AG04450 (cell line): ENCODE data around the gene APBA2. TPM values are rescaled to one million over a fixed set of nuclear protein-coding genes. Genes with fewer than 3 reads are reported as not detected.

Experiments
- CTCF ChIA-PET: fragments of 300-600, 350-600 bp; formaldehyde crosslinking; extraction: SDS; loops from one replicate; lab custom pipeline; 2022; ENCODE audit warnings: antibody characterized with exemption, inconsistent platforms; lab: Charles Lee
- POLR2A ChIA-PET: fragments of 350-600 bp; formaldehyde crosslinking; extraction: SDS; loops from one replicate; lab custom pipeline; 2021; ENCODE audit warnings: antibody characterized with exemption, inconsistent platforms; lab: Yijun Ruan, JAX
- DNase-seq: peaks from one replicate; pipeline ENCODE4 v3.0.0-alpha.2; 2011; ENCODE audit warnings: low read depth, low spot score
- H3K27ac ChIP-seq: one replicate; pipeline ENCODE4 v1.5.1; 2012; ENCODE audit warnings: low read depth, low read length, control low read depth
- H3K27me3 ChIP-seq: one replicate; pipeline ENCODE4 v1.6.0; 2012; ENCODE audit warnings: low read length; ENCODE audit not compliant: control insufficient read depth, insufficient read depth
- H3K4me3 ChIP-seq: 2 replicates; pipeline ENCODE4 v1.5.1; 2011; ENCODE audit warnings: mild to moderate bottlenecking, low read depth, low read length, control low read depth
- H3K9me3 ChIP-seq: 2 replicates; pipeline ENCODE4 v1.5.1; 2012; ENCODE audit warnings: low read length; ENCODE audit not compliant: control insufficient read depth, insufficient read depth
- polyA plus RNA-seq: library from polyadenylated mRNA; depleted of rRNA; stranded (reverse); fragments of >200 nt; gene quantifications from 2 replicates; pipeline ENCODE4 v1.2.3, GENCODE V29; 2011
- TF ChIP-seq, protein P1 (sequence below): IDR thresholded peaks from 2 replicates; pipeline ENCODE4 v1.5.1; 2011; ENCODE audit warnings: low read depth, low read length, control low read depth, inconsistent platforms

Gene APBA2
- polyA plus RNA-seq, 1 experiment = 18.9 TPM

DNA sequence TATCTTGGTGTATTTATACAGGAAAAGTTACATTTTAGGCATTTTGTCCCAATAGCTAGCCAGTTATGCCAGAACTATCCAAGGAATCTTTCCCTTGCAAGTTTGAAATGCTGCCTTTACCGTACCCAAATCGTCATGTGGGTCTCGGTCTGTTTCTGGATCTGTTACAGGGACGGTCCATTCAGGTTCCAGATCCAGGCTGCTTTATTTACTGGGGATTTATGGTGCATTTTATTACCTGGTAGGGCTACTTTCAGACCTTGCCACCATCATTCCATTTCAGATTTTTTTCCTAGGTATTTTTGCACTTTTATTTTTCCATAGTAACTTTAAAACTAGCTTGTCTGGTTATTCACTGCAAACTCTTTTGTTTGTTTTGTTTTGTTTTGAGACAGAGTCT lies 197.4 kb downstream of the APBA2 start:
- H3K27me3 ChIP-seq = no peaks in the 10 kb centered on the region
- TF ChIP-seq, protein P1, sequence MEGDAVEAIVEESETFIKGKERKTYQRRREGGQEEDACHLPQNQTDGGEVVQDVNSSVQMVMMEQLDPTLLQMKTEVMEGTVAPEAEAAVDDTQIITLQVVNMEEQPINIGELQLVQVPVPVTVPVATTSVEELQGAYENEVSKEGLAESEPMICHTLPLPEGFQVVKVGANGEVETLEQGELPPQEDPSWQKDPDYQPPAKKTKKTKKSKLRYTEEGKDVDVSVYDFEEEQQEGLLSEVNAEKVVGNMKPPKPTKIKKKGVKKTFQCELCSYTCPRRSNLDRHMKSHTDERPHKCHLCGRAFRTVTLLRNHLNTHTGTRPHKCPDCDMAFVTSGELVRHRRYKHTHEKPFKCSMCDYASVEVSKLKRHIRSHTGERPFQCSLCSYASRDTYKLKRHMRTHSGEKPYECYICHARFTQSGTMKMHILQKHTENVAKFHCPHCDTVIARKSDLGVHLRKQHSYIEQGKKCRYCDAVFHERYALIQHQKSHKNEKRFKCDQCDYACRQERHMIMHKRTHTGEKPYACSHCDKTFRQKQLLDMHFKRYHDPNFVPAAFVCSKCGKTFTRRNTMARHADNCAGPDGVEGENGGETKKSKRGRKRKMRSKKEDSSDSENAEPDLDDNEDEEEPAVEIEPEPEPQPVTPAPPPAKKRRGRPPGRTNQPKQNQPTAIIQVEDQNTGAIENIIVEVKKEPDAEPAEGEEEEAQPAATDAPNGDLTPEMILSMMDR = no peak
- POLR2A ChIA-PET = no interaction called here
- DNase-seq = no peak
- no peak overlapping the region for H3K27ac ChIP-seq
- CTCF ChIA-PET = interaction anchor here (2.0 kb wide), 1 partner anchor 19 kb away, joined by 12 read pairs; no protein-coding TSS in a partner anchor
- no peaks in the 10 kb centered on the region for H3K9me3 ChIP-seq
- no peak overlapping the region for H3K4me3 ChIP-seq

DNA sequence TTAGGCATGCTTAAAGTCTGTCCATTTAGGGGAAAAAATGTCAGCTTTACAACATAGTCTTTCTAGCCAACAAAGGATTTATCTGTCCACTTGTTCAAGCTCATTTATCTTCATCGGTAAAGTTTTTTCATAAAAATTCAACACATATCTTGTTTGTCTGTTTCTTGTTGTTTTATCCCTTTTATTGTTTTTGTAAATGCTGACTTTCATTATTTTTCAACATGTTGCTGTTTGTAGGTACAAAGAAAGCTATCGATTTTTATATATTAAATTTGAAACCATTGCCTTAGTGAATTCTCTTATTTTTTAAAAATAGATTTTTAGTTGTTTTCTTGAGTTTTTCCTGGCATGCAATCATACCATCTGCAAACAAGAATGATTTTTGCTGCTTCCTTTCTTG lies 198.1 kb downstream of the APBA2 start:
- H3K27me3 ChIP-seq = no peaks in the 10 kb centered on the region
- no peak overlapping the region for H3K4me3 ChIP-seq
- POLR2A ChIA-PET = no interaction called here
- CTCF ChIA-PET = interaction anchor here (0.6 to 2.0 kb wide), 3 partner anchors 16 to 413 kb away, joined by 3 to 12 read pairs (median 3); no protein-coding TSS in a partner anchor
- no peaks in the 10 kb centered on the region for H3K9me3 ChIP-seq
- H3K27ac ChIP-seq = no peak overlapping the region
- no peak for DNase-seq
- TF ChIP-seq, protein P1 = no peak

DNA sequence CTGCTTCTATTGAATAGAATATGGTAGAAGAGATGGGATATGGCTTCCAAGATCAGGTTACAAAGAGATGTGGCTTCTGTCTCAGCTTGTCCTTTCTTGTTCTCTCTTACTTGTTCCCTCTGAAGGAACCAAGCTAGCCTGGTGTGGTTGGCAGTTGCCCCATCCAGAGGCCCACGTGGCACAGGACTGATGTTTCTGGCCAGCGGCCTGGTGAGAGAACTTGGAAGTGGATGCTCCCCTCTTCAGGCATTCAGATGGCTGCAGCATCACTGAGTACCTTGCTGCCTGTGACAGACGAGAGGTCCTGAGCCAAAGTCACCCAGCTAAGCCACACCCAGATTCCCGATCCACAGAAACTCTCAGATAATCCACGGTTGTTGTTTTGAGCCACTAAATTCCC lies 200.2 kb downstream of the APBA2 start:
- no peaks in the 10 kb centered on the region for H3K27me3 ChIP-seq
- DNase-seq = no peak
- H3K4me3 ChIP-seq = no peak overlapping the region
- no peaks in the 10 kb centered on the region; the same call in 1 of the 2 replicates for H3K9me3 ChIP-seq
- no peak overlapping the region for H3K27ac ChIP-seq
- ChIA-PET POLR2A (no interaction called here), CTCF (interaction anchor here (0.7 to 2.0 kb wide), 2 partner anchors 16 to 17 kb away, joined by 3 to 7 read pairs; no protein-coding TSS in a partner anchor)
- TF ChIP-seq, protein P1 = no peak

DNA sequence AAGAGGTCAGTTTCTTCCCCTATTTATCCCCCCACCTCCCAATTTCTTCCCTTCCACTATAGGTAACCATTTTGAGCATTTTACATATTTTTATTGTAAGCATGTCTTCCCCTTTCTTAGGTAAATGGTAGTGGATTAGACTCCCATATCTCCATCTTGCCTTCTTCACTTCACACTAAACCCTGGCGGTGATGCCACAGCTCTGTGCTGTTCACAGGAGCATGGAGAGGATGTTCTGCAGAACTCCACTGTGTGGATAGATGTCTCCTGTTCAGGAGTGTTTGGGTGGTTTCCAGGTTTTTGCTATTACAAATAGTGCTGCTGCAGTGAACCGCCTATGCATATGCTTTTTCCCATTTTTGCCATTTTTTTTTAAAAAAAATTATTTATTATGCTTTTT lies 201.1 kb downstream of the APBA2 start:
- POLR2A ChIA-PET = no interaction called here
- Histone ChIP-seq H3K4me3 (no peak overlapping the region), H3K27me3 (no peaks in the 10 kb centered on the region), H3K27ac (no peak overlapping the region), H3K9me3 (no peaks in the 10 kb centered on the region; the same call in 1 of the 2 replicates)
- no peak for DNase-seq
- TF ChIP-seq, protein P1 = no peak
- CTCF ChIA-PET = interaction anchor here (2.0 to 8.3 kb wide), 2 partner anchors 15 to 16 kb away, joined by 7 to 62 read pairs; no protein-coding TSS in a partner anchor

DNA sequence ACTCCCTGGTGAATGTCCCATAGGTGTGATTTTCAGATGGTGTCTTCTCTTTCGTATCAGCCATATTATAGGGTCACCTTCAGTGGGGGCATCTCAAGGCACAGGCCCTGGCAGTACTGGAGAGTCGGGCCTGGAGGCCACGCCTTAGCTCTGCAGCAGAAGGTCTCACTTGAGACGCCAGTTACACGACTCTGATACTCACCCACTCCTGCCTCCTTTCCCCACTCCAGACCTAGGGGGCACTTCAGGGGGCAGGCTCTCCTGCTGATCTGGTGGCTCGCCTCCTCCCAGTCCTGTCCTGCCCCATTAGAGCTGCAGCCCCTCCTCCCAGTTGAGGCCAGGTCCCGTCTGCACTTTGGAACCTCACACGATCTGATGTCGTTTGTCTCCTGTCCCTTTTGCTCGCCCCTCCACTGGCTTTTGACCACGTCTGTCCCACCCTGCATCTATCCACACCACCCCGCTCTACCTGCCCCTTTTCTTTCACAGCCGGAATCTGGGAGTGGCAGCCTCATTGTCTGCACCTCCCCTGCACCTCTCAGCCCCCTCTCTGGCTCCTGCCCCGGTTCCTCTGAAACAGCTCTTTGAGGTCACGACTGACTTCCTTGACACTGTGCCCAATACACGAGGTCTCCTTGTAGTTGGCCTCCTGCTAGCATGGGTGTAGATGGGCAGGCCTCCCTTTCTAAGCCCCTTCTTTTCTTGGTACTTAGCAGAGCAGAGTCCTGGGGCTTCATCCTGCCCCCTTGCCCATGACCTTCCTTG lies 201.9 kb downstream of the APBA2 start:
- POLR2A ChIA-PET = no interaction called here
- CTCF ChIA-PET = interaction anchor here (8.3 kb wide), 1 partner anchor 15 kb away, joined by 62 read pairs; no protein-coding TSS in a partner anchor
- no peak overlapping the region for H3K4me3 ChIP-seq
- no peaks in the 10 kb centered on the region for H3K27me3 ChIP-seq
- no peaks in the 10 kb centered on the region; the same call in 1 of the 2 replicates for H3K9me3 ChIP-seq
- no peak overlapping the region for H3K27ac ChIP-seq
- TF ChIP-seq, protein P1 = no peak
- no peak for DNase-seq
